ENCODE data around the gene SESN2. TPM values are rescaled to one million over a fixed set of nuclear protein-coding genes. Genes with fewer than 3 reads are reported as not detected.

SESN2 gene, protein sequence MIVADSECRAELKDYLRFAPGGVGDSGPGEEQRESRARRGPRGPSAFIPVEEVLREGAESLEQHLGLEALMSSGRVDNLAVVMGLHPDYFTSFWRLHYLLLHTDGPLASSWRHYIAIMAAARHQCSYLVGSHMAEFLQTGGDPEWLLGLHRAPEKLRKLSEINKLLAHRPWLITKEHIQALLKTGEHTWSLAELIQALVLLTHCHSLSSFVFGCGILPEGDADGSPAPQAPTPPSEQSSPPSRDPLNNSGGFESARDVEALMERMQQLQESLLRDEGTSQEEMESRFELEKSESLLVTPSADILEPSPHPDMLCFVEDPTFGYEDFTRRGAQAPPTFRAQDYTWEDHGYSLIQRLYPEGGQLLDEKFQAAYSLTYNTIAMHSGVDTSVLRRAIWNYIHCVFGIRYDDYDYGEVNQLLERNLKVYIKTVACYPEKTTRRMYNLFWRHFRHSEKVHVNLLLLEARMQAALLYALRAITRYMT
- total RNA-seq (2014; rRNA removed; shearing (Covaris generic)): 54.0 and 56.6 TPM in 2 replicates

- in situ Hi-C loops (cut with HindIII; ENCODE audit: low sequenced_read_pairs): no loop called here
- DNase-seq (ENCODE audit: low spot score): peak; percentile 98
These were observed at the start of gene SESN2 for GRCh38 chr1:28259252-28259933. Gene SESN2, plus strand, starts transcription at chr1:28259518. Its CDS starts 330 bp downstream, at chr1:28259848.

GRCh38 chr1:28209700-28210099, 49.6 kb upstream of the SESN2 start:
- in situ Hi-C loops (cut with HindIII; ENCODE audit: low sequenced_read_pairs): no loop called here
- DNase-seq (ENCODE audit: low spot score): no peak

- in situ Hi-C loops (cut with HindIII; ENCODE audit: low sequenced_read_pairs): no loop called here
These were observed 46.0 kb upstream of the SESN2 start for GRCh38 chr1:28213315-28213714.

DNA sequence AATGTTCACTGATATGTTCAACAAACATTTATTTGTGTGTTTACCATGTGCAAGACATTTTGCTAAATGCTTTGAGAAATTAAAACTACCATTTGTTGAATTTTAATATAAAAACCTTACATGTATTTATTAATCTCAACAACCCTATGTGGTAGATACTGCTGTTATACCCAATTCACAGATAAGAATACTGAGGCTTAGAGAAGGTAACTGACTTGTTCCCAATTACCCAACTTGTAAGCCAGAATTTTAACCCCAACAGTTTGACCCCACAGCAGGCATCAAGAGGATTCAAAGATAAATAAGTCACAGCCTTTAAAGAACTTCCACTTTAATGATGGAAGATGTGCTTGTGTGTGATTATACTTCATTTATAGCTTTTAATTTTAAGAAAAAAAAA, 30.2 kb upstream of the SESN2 start:
- in situ Hi-C loops (cut with HindIII; ENCODE audit: low sequenced_read_pairs): no loop called here
- DNase-seq (ENCODE audit: low spot score): no peak

More at GRCh38 chr1:28213315-28213714, 46.0 kb upstream of the SESN2 start:
- no peak for DNase-seq (ENCODE audit: low spot score)

DNA sequence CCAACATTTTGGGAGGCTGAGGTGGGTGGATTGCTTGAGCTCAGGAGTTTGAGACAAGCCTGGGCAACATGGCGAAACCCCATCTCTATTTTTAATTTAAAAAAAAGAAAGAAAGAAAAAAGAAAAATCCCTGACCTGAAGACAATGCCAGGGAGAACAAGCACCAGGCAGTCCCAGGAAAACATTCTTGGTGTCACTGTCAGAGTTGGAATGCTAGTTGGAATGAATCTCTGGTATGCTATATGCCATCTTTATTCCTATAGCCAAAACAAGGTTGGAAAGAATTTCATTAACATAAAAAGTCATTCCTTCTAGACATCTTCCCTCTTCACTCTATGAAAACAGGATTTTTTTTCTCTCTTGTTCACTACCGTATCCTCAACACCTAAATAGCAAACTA, 29.3 kb upstream of the SESN2 start:
- in situ Hi-C loops (cut with HindIII; ENCODE audit: low sequenced_read_pairs): no loop called here
- DNase-seq (ENCODE audit: low spot score): no peak

DNA sequence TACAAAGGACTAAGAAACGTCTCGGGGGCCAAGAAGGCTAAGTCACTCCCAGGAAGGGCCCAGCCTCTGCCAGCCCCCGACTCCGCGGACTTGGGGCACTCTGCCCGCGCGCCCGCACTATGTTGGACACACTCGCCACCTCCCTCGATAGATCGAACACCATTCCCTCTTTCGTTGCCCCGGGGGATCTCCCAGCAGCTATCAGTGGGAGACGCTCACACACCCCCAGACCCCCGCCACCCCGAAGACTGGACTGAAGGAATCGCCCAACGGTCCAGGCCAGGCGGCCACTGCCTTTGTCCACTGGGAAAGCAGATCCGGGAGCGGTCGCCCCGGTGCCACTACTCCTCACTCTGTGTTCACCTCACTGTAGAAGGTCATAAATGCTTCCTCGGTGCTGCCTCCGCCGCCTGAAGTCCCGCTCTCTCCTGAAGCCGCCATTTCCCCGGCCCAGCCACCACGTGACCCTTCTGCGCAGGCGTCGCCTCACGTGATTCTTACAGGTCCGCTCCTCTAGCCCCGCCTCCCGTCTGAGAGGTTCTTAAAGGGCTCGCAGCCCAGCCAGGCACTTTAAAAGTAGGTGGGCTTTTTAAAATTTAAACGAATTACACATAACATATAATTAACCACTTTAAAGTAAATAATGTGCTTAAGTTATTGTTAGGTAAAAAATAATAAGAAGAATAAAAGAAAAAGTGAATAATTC, 26.6 kb upstream of the SESN2 start, which contains the start of gene DNAJC8:
Gene DNAJC8, minus strand, starts transcription at position 472 of the 706 bp plus-strand sequence. Its CDS starts 31 bp downstream, at position 441.
- in situ Hi-C loops (cut with HindIII; ENCODE audit: low sequenced_read_pairs): no loop called here
- DNase-seq (ENCODE audit: low spot score): peak; percentile 95

GRCh38 chr1:28233264-28233606, 26.1 kb upstream of the SESN2 start:
- no peak for DNase-seq (ENCODE audit: low spot score)
- in situ Hi-C loops (cut with HindIII; ENCODE audit: low sequenced_read_pairs): no loop called here

DNA sequence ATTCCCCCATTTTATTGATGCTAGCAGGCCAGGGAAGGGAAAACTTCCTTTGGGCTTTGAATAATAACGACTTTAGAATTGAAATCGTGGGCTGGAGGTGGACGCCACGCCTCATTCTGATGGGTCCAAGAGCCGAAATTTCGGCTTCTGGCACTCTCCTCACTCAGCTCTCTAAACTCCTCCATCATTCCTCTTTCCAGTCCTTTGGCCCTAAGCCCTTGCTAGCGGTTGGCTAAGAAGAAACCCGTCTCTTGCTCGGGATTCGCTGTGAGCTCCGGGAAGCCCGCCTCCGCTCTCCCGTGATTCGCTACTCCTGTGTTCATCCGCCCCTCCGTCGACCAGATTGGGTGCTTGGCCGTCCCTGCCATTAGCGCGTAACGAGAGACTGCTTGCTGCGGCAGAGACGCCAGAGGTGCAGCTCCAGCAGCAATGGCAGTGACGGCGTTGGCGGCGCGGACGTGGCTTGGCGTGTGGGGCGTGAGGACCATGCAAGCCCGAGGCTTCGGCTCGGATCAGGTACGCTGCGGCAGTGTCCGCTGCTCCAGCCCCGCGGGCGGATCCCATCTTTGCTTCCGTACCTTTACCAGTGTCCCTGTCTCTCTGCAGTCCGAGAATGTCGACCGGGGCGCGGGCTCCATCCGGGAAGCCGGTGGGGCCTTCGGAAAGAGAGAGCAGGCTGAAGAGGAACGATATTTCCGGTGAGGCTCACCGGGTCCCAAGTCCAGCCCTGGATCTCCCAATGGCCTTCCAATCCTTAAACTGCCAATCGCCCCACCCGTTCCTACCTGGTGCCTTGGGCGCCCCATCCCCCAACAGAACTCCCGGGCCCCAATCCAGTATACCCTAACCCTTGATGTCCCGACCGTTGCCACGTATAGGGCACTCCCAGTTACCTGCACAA, 23.3 kb upstream of the SESN2 start, which contains the start of gene ATP5IF1:
Gene ATP5IF1, plus strand, starts transcription at position 370 of the 901 bp plus-strand sequence. Its CDS starts 60 bp downstream, at position 430.
- peak; percentile 99 for DNase-seq (ENCODE audit: low spot score)
- in situ Hi-C loops (cut with HindIII; ENCODE audit: low sequenced_read_pairs): no loop called here

DNA sequence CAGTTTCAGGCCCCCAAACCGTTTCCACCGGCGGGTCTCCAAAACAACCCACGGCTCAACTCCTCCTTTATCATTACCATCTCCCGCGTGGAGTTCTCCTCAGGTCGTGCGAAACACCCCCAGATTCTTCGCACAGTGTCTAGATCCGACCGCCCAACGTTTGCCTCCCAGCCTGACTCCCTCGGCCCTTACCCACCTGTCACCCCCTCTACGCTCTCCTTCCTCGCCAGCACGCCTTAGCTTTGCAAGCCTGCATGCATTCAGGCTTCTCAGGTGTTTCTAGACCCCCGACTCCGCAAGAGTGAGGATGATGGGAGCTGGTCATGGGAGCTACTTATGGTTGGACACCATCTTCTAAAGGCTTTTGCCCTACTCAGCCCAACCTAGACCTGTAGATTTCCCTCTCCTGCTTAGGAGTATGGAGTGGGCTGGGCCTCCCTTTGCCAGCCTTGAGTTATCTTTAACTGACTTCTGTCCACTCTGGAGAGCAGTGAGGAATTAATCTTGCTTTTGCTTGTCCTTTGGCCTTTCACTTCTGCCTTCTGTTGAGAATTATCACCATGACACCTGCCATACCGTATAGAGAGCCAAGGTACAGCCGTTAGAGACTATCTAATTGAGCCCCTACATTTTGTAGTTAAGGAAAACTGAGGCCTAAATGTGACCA, 22.5 kb upstream of the SESN2 start:
- in situ Hi-C loops (cut with HindIII; ENCODE audit: low sequenced_read_pairs): no loop called here
- DNase-seq (ENCODE audit: low spot score): no peak

DNA sequence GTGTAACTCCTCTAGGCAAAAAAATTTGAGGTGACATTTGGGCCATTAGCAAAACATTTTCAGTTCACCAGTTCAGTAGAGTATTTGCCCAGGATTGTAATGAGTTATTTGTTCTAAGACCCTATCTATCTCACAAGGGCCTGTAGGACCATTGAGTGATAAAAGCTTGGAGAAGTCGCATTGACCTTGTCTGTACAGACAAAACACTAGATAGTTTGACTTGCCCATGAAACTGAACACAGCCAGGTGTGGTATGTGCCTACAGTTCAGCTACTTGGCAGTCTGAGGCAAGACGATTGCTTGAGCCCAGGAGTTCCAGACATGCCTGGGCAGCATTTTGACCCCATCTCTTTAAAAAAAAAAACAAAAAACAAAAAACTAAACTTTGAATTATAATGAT, 20.3 kb upstream of the SESN2 start:
- in situ Hi-C loops (cut with HindIII; ENCODE audit: low sequenced_read_pairs): no loop called here
- DNase-seq (ENCODE audit: low spot score): no peak

DNA sequence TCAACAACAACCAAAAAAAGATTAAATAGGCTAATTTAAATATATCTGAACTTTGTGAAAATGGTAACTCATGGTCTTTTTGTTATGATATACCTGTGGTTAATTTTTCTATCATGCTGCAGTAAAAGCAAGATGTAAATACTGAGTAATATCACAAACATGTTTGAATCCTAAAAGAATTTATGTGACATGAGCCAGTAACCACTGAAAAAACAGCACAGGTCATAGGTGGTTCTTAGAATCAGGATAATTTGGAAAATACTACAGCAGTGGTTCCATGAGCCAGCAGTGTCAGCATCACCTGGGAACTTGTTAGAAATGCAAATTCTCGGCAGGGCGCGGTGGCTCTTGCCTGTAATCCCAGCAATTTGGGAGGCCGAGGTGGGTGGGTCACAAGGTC, 19.3 kb upstream of the SESN2 start:
- in situ Hi-C loops (cut with HindIII; ENCODE audit: low sequenced_read_pairs): no loop called here
- no peak for DNase-seq (ENCODE audit: low spot score)

DNA sequence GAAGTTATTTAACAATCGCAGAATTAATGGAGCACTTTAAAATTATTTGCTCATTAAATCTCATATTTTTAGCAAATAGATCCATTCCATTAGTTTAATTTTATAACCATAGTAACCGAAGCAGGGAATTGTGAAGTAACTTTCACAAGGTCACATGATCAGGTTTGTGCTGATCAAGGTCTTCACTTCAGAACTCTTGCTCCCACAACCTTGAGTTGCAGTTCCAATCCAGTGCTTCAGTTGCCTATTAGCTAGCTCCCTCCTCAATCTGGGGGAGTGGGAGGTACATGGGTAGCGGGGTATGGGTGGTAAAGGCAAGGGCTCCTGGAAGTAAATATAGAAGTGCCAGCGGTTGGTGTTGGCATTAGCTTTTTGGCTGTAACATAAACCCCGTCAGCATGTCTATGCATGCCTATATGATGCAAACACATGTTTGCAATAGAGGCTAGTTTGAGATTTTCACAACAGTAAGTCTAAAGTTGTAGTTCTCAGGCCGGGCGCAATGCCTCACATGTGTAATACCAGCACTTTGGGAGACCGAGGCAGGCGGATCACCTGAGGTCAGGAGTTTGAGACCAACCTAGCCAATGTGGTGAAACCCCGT, 17.6 kb upstream of the SESN2 start:
- DNase-seq (ENCODE audit: low spot score): no peak
- in situ Hi-C loops (cut with HindIII; ENCODE audit: low sequenced_read_pairs): no loop called here

- no peak for DNase-seq (ENCODE audit: low spot score)
- in situ Hi-C loops (cut with HindIII; ENCODE audit: low sequenced_read_pairs): no loop called here
These were observed 15.5 kb upstream of the SESN2 start for GRCh38 chr1:28243685-28244311.

DNA sequence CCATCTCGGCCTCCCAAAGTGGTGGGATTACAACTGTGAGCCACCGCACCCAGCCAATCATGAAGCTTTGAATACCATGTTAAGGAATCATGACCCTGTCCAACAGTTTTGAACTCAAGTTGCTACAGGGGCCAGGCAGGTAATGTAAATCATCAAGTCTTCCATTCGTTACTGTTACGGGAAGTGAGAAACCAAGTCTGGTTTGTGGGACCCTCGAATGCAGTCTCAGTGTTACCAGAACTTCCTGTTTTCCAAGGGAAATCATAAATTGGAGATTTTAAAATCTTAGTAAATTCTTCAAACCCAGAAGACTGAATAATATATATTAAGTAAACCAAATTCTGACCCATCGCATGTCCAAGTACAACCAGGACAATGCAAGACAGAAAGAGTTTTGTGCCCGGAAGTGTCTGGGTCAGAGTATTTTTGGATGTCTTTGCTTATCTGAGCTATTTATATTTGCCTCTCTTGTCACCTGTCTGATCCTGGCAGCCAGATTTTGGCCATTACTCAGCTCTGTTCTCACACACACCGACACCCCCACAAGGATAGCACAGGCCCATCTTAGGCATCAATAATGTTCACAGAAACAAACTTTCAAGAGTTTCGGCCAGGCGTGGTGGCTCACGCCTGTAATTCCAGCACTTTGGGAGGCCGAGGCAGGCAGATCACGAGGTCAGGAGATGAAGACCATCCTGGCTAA, 14.6 kb upstream of the SESN2 start:
- in situ Hi-C loops (cut with HindIII; ENCODE audit: low sequenced_read_pairs): no loop called here
- DNase-seq (ENCODE audit: low spot score): no peak

DNA sequence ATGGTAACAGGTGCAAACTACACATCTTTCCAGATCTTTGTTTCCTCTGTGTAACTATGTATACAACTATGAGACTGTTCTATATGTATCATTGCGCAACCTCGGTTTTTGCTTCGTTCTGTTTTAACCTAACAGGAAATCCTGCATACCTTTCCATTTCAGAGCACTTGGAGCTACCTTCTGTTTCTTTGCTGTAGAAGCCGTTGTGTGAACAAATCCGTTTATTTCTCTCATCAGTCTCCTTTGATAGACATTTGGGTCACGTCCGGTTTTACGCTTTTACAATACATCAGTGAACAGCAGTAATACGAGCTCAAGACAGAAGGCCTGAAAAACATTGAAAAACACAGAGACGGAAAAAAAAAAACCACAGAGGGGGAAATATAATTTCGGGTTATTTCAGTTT, 12.9 kb upstream of the SESN2 start:
- peak; percentile 42 for DNase-seq (ENCODE audit: low spot score)
- in situ Hi-C loops (cut with HindIII; ENCODE audit: low sequenced_read_pairs): no loop called here

- no peak for DNase-seq (ENCODE audit: low spot score)
- in situ Hi-C loops (cut with HindIII; ENCODE audit: low sequenced_read_pairs): no loop called here
These were observed 11.6 kb upstream of the SESN2 start for GRCh38 chr1:28247612-28248272.

All from G401 (cell line).